ENCODE data around the gene MYO5A.
"Not testable (repeated sequence)": the region's sequence is repeated elsewhere in the genome, so short reads cannot be mapped to it uniquely, and the experiment has no call there.

MYO5A gene

GRCh38 chr15:52528564-52529340, at the start of gene MYO5A:
MYO5A (minus strand) TSS chr15:52528880; CDS start chr15:52528806, 74 bp downstream.
- peak within 1 kb of the TSS; percentile 72 for H3K27ac ChIP-seq
- H3K4me2 ChIP-seq = peak within 1 kb of the TSS; percentile 98
- peaks cover 55% of the 10 kb centered on the region for H3K79me2 ChIP-seq (ENCODE audit: insufficient read depth, low read depth)

GRCh38 chr15:52576692-52577091, 48.0 kb upstream of the MYO5A start:
- no peaks in the 10 kb centered on the region for H4K20me1 ChIP-seq (ENCODE audit: insufficient read depth)
- no peaks in the 10 kb centered on the region for H3K27me3 ChIP-seq (ENCODE audit: insufficient read depth, low read depth)
- no peak overlapping the region for H2AFZ ChIP-seq (ENCODE audit: low read depth)
- H3K9ac ChIP-seq = no peak overlapping the region
- H3K79me2 ChIP-seq (ENCODE audit: insufficient read depth, low read depth) = no peaks in the 10 kb centered on the region
- no peak overlapping the region for H3K4me2 ChIP-seq
- no peaks in the 10 kb centered on the region for H3K4me1 ChIP-seq (ENCODE audit: low read depth, poor library complexity, severe bottlenecking)
- H3K36me3 ChIP-seq (ENCODE audit: insufficient read depth) = no peaks in the 10 kb centered on the region
- TF ChIP-seq, protein P1, sequence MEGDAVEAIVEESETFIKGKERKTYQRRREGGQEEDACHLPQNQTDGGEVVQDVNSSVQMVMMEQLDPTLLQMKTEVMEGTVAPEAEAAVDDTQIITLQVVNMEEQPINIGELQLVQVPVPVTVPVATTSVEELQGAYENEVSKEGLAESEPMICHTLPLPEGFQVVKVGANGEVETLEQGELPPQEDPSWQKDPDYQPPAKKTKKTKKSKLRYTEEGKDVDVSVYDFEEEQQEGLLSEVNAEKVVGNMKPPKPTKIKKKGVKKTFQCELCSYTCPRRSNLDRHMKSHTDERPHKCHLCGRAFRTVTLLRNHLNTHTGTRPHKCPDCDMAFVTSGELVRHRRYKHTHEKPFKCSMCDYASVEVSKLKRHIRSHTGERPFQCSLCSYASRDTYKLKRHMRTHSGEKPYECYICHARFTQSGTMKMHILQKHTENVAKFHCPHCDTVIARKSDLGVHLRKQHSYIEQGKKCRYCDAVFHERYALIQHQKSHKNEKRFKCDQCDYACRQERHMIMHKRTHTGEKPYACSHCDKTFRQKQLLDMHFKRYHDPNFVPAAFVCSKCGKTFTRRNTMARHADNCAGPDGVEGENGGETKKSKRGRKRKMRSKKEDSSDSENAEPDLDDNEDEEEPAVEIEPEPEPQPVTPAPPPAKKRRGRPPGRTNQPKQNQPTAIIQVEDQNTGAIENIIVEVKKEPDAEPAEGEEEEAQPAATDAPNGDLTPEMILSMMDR (conservative IDR thresholded peaks at IDR 0.05; ENCODE audit: low read depth, low read length) = no peak
- no peak overlapping the region for H3K27ac ChIP-seq
- no peak overlapping the region for H3K4me3 ChIP-seq (IDR thresholded peaks at IDR 0.05; ENCODE audit: insufficient read depth, low read depth, low read length)

More at GRCh38 chr15:52528564-52529340, at the start of gene MYO5A:
- no peaks in the 10 kb centered on the region for H4K20me1 ChIP-seq (ENCODE audit: insufficient read depth)
- H3K36me3 ChIP-seq (ENCODE audit: insufficient read depth) = no peaks in the 10 kb centered on the region; the same call in 1 of the 2 replicates
- TF ChIP-seq, protein P1 (conservative IDR thresholded peaks at IDR 0.05; ENCODE audit: low read depth, low read length) = 0 out of 2 replicates have a peak, but pooled peaks have one; percentile 2
- H3K4me3 ChIP-seq (IDR thresholded peaks at IDR 0.05; ENCODE audit: insufficient read depth, low read depth, low read length) = peak within 1 kb of the TSS; percentile 45
- peak within 1 kb of the TSS; percentile 84 for H2AFZ ChIP-seq (ENCODE audit: low read depth)
- H3K9ac ChIP-seq = peak within 1 kb of the TSS; percentile 81
- H3K4me1 ChIP-seq (ENCODE audit: low read depth, poor library complexity, severe bottlenecking) = peaks cover 41% of the 10 kb centered on the region
- no peaks in the 10 kb centered on the region for H3K27me3 ChIP-seq (ENCODE audit: insufficient read depth, low read depth)

- H3K27me3 ChIP-seq (ENCODE audit: insufficient read depth, low read depth); H3K4me2 ChIP-seq; H3K36me3 ChIP-seq (ENCODE audit: insufficient read depth); H3K27ac ChIP-seq; H3K79me2 ChIP-seq (ENCODE audit: insufficient read depth, low read depth); H3K9ac ChIP-seq; H2AFZ ChIP-seq (ENCODE audit: low read depth); H4K20me1 ChIP-seq (ENCODE audit: insufficient read depth); H3K4me1 ChIP-seq (ENCODE audit: low read depth, poor library complexity, severe bottlenecking); H3K4me3 ChIP-seq (IDR thresholded peaks at IDR 0.05; ENCODE audit: insufficient read depth, low read depth, low read length): not testable (repeated sequence)
These were observed 46.9 kb upstream of the MYO5A start for GRCh38 chr15:52575573-52575972.

DNA sequence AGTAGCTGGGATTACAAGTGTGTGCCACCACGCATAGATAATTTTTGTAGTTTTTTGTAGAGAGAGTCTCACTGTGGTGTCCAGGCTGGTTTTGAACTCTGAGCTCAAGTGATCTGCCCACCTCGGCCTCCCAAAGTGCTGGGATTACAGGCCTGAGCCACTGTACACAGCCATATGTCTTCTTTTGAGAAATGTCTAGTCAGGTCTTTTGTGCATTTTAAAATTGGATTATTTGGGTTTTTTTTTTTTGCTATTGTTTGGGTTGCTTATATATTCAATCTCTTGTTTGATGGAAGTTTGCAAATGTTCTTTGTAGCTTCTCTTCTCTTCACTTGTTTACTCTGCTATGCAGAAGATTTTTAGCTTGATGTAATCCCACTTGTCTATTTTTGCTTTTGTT, 46.4 kb upstream of the MYO5A start:
- H3K27ac ChIP-seq = no peak overlapping the region
- no peaks in the 10 kb centered on the region for H3K79me2 ChIP-seq (ENCODE audit: insufficient read depth, low read depth)
- no peak overlapping the region for H3K4me2 ChIP-seq
- H3K9ac ChIP-seq = no peak overlapping the region
- no peaks in the 10 kb centered on the region for H3K27me3 ChIP-seq (ENCODE audit: insufficient read depth, low read depth)
- H3K4me1 ChIP-seq (ENCODE audit: low read depth, poor library complexity, severe bottlenecking) = no peaks in the 10 kb centered on the region
- no peak overlapping the region for H2AFZ ChIP-seq (ENCODE audit: low read depth)
- H3K4me3 ChIP-seq (IDR thresholded peaks at IDR 0.05; ENCODE audit: insufficient read depth, low read depth, low read length) = no peak overlapping the region
- TF ChIP-seq, protein P1 (conservative IDR thresholded peaks at IDR 0.05; ENCODE audit: low read depth, low read length) = no peak
- H3K36me3 ChIP-seq (ENCODE audit: insufficient read depth) = no peaks in the 10 kb centered on the region
- no peaks in the 10 kb centered on the region for H4K20me1 ChIP-seq (ENCODE audit: insufficient read depth)

DNA sequence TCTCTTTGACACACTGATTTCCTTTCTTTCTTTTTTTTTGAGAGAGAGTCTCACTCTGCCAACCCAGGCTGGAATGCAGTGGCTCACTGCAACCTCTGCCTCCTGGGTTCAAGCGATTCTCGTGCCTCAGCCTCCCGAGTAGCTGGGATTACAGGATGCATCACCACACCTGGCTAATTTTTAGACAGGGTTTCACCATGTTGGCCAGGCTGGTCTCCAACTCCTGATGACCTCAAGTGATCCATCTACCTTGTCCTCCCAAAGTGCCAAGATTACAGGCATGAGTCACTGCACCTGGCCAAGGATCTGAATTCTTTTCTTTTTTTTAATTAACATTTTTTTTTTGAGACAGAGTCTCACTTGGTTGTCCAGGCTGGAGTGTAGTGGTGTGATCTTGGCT, 45.9 kb upstream of the MYO5A start:
- H3K27me3 ChIP-seq (ENCODE audit: insufficient read depth, low read depth); H3K27ac ChIP-seq; H2AFZ ChIP-seq (ENCODE audit: low read depth); H3K4me2 ChIP-seq; H3K4me3 ChIP-seq (IDR thresholded peaks at IDR 0.05; ENCODE audit: insufficient read depth, low read depth, low read length); H3K4me1 ChIP-seq (ENCODE audit: low read depth, poor library complexity, severe bottlenecking); H3K9ac ChIP-seq; H3K79me2 ChIP-seq (ENCODE audit: insufficient read depth, low read depth); H4K20me1 ChIP-seq (ENCODE audit: insufficient read depth); H3K36me3 ChIP-seq (ENCODE audit: insufficient read depth): not testable (repeated sequence)

Data from KMS-11 (cell line).